Measurements from ENCODE around the gene CHRNB4.

- TF ChIP-seq TAF1 (IDR thresholded peaks at IDR 0.05; ENCODE audit: borderline replicate concordance, low read depth, low read length) (no peak), SIN3A (IDR thresholded peaks at IDR 0.05; ENCODE audit: low read depth, low read length) (no peak), RFX5 (IDR thresholded peaks at IDR 0.05; ENCODE audit: low read depth, low read length) (no peak), RCOR1 (conservative IDR thresholded peaks at IDR 0.05; ENCODE audit: low read depth, low read length) (no peak), USF2 (IDR thresholded peaks at IDR 0.05; ENCODE audit: borderline replicate concordance, low read depth, low read length) (no peak), CREM (IDR thresholded peaks at IDR 0.05; ENCODE audit: low read depth) (no peak), CTCF (IDR thresholded peaks at IDR 0.05 in 2 of 3, conservative IDR thresholded peaks at IDR 0.05 in 1 of 3; ENCODE audit: control insufficient read depth in 2 of 3, extremely low read depth in 1 of 3, insufficient read depth in 1 of 3, low read depth in 3 of 3, low read length in 3 of 3) (no peak), ESRRA (IDR thresholded peaks at IDR 0.05; ENCODE audit: low read length) (no peak), FOS (IDR thresholded peaks at IDR 0.05; ENCODE audit: borderline replicate concordance, extremely low read depth, insufficient read length) (no peak), ZNF384 (IDR thresholded peaks at IDR 0.05; ENCODE audit: borderline replicate concordance, low read depth, low read length) (no peak), POLR2A (IDR thresholded peaks at IDR 0.05; ENCODE audit: low read depth, low read length) (no peak), SMAD1 (IDR thresholded peaks at IDR 0.05; ENCODE audit: low read depth, partially characterized antibody) (no peak), FOXM1 (IDR thresholded peaks at IDR 0.05; ENCODE audit: low read depth, low read length) (no peak)
Observed at GRCh38 chr15:78641749-78642275, 802 bp upstream of the CHRNB4 start.
